Renal cortical epithelial cell (primary cell): ENCODE data around the gene BMERB1. TPM values are rescaled to one million over a fixed set of nuclear protein-coding genes. Genes with fewer than 3 reads are reported as not detected.

Source experiments
- DNase-seq: peaks from one replicate; pipeline ENCODE4 v3.0.0-alpha.2; 2011; ENCODE audit warnings: low read depth
- total RNA-seq: library from RNA; depleted of rRNA; stranded (reverse); fragments of >200 nt; gene quantifications from 2 replicates; pipeline ENCODE4 v1.2.3, GENCODE V29; 2014

Gene BMERB1
- total RNA-seq, 1 donor from 2014 or later: 12.6 TPM

- no peak for DNase-seq
These were observed 61.5 kb downstream of the BMERB1 start for GRCh38 chr16:15495898-15496297.

- DNase-seq: no peak
These were observed 64.2 kb downstream of the BMERB1 start for GRCh38 chr16:15498427-15499175.

- peak; percentile 83 for DNase-seq
These were observed 67.8 kb downstream of the BMERB1 start for GRCh38 chr16:15502041-15502725.

GRCh38 chr16:15506441-15506840, 72.1 kb downstream of the BMERB1 start:
- no peak for DNase-seq

- no peak for DNase-seq
These were observed 73.0 kb downstream of the BMERB1 start for GRCh38 chr16:15507301-15507958.

- no peak for DNase-seq
These were observed 73.7 kb downstream of the BMERB1 start for GRCh38 chr16:15507959-15508627.

GRCh38 chr16:15509051-15509592, 74.7 kb downstream of the BMERB1 start:
- DNase-seq: no peak

- peak; percentile 26 for DNase-seq
These were observed 75.5 kb downstream of the BMERB1 start for GRCh38 chr16:15509593-15510535.

- no peak for DNase-seq
These were observed 76.6 kb downstream of the BMERB1 start for GRCh38 chr16:15510992-15511391.

- no peak for DNase-seq
These were observed 77.5 kb downstream of the BMERB1 start for GRCh38 chr16:15511759-15512487.

- DNase-seq: no peak
These were observed 78.8 kb downstream of the BMERB1 start for GRCh38 chr16:15513156-15513555.

GRCh38 chr16:15515992-15516391, 81.6 kb downstream of the BMERB1 start:
- DNase-seq: no peak

- DNase-seq: no peak
These were observed 82.2 kb downstream of the BMERB1 start for GRCh38 chr16:15516609-15517008.

- DNase-seq: no peak
These were observed 83.5 kb downstream of the BMERB1 start for GRCh38 chr16:15517743-15518377.

- peak; percentile 89 for DNase-seq
These were observed 84.3 kb downstream of the BMERB1 start for GRCh38 chr16:15518381-15519351.

- no peak for DNase-seq
These were observed 85.4 kb downstream of the BMERB1 start for GRCh38 chr16:15519790-15520189.

- DNase-seq: no peak
These were observed 87.0 kb downstream of the BMERB1 start for GRCh38 chr16:15521390-15521757.

- no peak for DNase-seq
These were observed 87.5 kb downstream of the BMERB1 start for GRCh38 chr16:15521758-15522509.
